IMR-90 (cell line): ENCODE data around the gene EGFL8. TPM values are rescaled to one million over a fixed set of nuclear protein-coding genes. Genes with fewer than 3 reads are reported as not detected.

Experiments used
- CTCF ChIP-seq: conservative IDR thresholded peaks from 2 replicates; pipeline ENCODE4 v1.5.1; 2012; ENCODE audit warnings: mild to moderate bottlenecking, low read depth, low read length, improper control_type of control experiment
- MXI1 ChIP-seq: IDR thresholded peaks from 2 replicates; pipeline ENCODE4 v1.6.1; 2012; ENCODE audit warnings: low read depth, mild to moderate bottlenecking, low read length, moderate library complexity, borderline replicate concordance
- polyA plus RNA-seq, 3 experiments: library from polyadenylated mRNA; depleted of rRNA; stranded (reverse); fragments of >200 nt; gene quantifications; 2 replicates each; pipeline ENCODE4 v1.2.3, GENCODE V29; 2012; ENCODE audit warnings: low replicate concordance in 1 of 3
- total RNA-seq: library from RNA; depleted of rRNA; stranded (reverse); fragments of >200 nt; gene quantifications from 2 replicates; pipeline ENCODE4 v1.2.3, GENCODE V29; 2012

EGFL8 gene
- total and polyA plus RNA-seq, 2 of the 4 experiments (the other 2 are of a cell fraction), result 0.18 to 4.7 TPM

- peak; percentile 49 for TF ChIP-seq CTCF
- peak; percentile 90 for TF ChIP-seq MXI1
Measured at GRCh38 chr6:32195652-32195901, 31.2 kb downstream of the EGFL8 start (continued).
